HepG2 (cell line): ENCODE measurements around the gene SRSF11. TPM values are rescaled to one million over a fixed set of nuclear protein-coding genes. Genes with fewer than 3 reads are reported as not detected.

Experiments used
- ATAC-seq: fragments of 200-7000 bp; cut with Tn5 transposase; 3 replicates; pipeline ENCODE4 v1.9.1; 2020; ENCODE audit warnings: mild to moderate bottlenecking, moderate library complexity
- BruUV-seq: library from RNA; stranded (reverse); fragments of 400-500 nt; replicated peaks from 2 replicates; lab custom pipeline; 2021; lab: Mats Ljungman, UMichigan
- CTCF ChIA-PET: fragments of 300-600 bp; formaldehyde crosslinking; extraction: SDS; loops from one replicate; lab custom pipeline; 2021; ENCODE audit warnings: low total read pairs, inconsistent platforms, low intra/inter-chr PET ratio; lab: Yijun Ruan, JAX
- POLR2A ChIA-PET: fragments of 350-600 bp; sonication (Branson Sonifier 250); formaldehyde crosslinking; loops from one replicate; lab custom pipeline; 2020; ENCODE audit warnings: antibody characterized with exemption, inconsistent platforms; lab: Yijun Ruan, JAX
- DNase-seq: peaks from one replicate; pipeline ENCODE4 v3.0.0-alpha.2; 2015; ENCODE audit warnings: low spot score
- FAIRE-seq: peaks from 3 replicates; lab custom pipeline; 2011; peaks lifted over from hg19 to GRCh38; lab: Jason Lieb, UNC
- H2AFZ ChIP-seq: one replicate; pipeline ENCODE4 v1.6.1; 2011; ENCODE audit warnings: low read length, inconsistent platforms
- H3K27ac ChIP-seq: fragments of 300-600 bp; 3 replicates; pipeline ENCODE4 v1.8.0; 2011; ENCODE audit warnings: mixed run types, mild to moderate bottlenecking, mixed read lengths, low read length, inconsistent platforms; ENCODE audit not compliant: insufficient read depth; ENCODE audit errors: extremely low read length
- H3K27me3 ChIP-seq, 2 experiments: fragments of 200-600 bp in 1 of 2; 2 replicates in 1 of 2; 3 replicates in 1 of 2; pipeline versions ENCODE4 v1.6.0 to v1.8.0; 2011; ENCODE audit warnings: low read length in 2 of 2, mild to moderate bottlenecking in 2 of 2, moderate library complexity in 2 of 2, inconsistent platforms in 1 of 2; ENCODE audit not compliant: insufficient read depth in 2 of 2, control insufficient read depth in 1 of 2
- H3K36me3 ChIP-seq, 2 experiments: fragments of 200-600 bp in 1 of 2; replicated peaks in 1 of 2; 2 replicates in 1 of 2; 3 replicates in 1 of 2; pipeline versions ENCODE4 v1.5.1 to v1.8.0; 2011; ENCODE audit warnings: low read length in 2 of 2, inconsistent platforms in 1 of 2; ENCODE audit not compliant: insufficient read depth in 2 of 2, control insufficient read depth in 1 of 2
- H3K4me1 ChIP-seq: 2 replicates; pipeline ENCODE4 v1.5.1; 2012; ENCODE audit warnings: low read length, inconsistent platforms; ENCODE audit not compliant: insufficient read depth
- H3K4me2 ChIP-seq: 2 replicates; pipeline ENCODE4 v1.6.0; 2011; ENCODE audit warnings: low read depth, low read length, inconsistent platforms
- H3K4me3 ChIP-seq, 3 experiments: fragments of 200-600 bp in 1 of 3; sonication (generic), shearing (Covaris generic) in 1 of 3; replicated peaks in 1 of 3; 2 replicates each; pipeline ENCODE4 v1.5.1; 2011 to 2016; ENCODE audit warnings: low read length in 3 of 3, inconsistent platforms in 2 of 3, low read depth in 2 of 3, mild to moderate bottlenecking in 2 of 3, control low read depth in 1 of 3, mixed read lengths in 1 of 3; ENCODE audit not compliant: insufficient read depth in 1 of 3
- H3K79me2 ChIP-seq: one replicate; pipeline ENCODE4 v1.6.1; 2011; ENCODE audit warnings: low read length, inconsistent platforms; ENCODE audit not compliant: insufficient read depth
- H3K9ac ChIP-seq: 2 replicates; pipeline ENCODE4 v1.6.0; 2011; ENCODE audit warnings: mild to moderate bottlenecking, low read depth, low read length, inconsistent platforms; ENCODE audit not compliant: insufficient read depth
- H3K9me3 ChIP-seq: 2 replicates; pipeline ENCODE4 v1.5.1; 2012; ENCODE audit warnings: mild to moderate bottlenecking, low read length
- H4K20me1 ChIP-seq: 2 replicates; pipeline ENCODE4 v1.6.0; 2011; ENCODE audit warnings: inconsistent platforms, mild to moderate bottlenecking, low read length, moderate library complexity; ENCODE audit not compliant: insufficient read depth
- AHR ChIP-seq: IDR thresholded peaks from 2 replicates; pipeline ENCODE4 v1.6.1; 2018; ENCODE audit warnings: missing genetic modification reagents, missing compliant biosample characterization
- GMEB2 ChIP-seq: IDR thresholded peaks from 2 replicates; pipeline ENCODE4 v1.6.1; 2016; ENCODE audit warnings: missing biosample characterization, missing genetic modification reagents, low read depth
- RXRB ChIP-seq: IDR thresholded peaks from 2 replicates; pipeline ENCODE4 v1.6.1; 2016; ENCODE audit warnings: borderline replicate concordance, missing genetic modification reagents, missing compliant biosample characterization
- SOX13 ChIP-seq, 3 experiments: fragments of 450-650 bp in 1 of 3; sonication (generic) in 1 of 3; formaldehyde crosslinking in 1 of 3; IDR thresholded peaks in 2 of 3; conservative IDR thresholded peaks in 1 of 3; 2 replicates each; pipeline versions ENCODE4 v1.5.0 to v1.6.1; 2016 to 2020; ENCODE audit warnings: antibody characterized with exemption in 1 of 3, mild to moderate bottlenecking in 1 of 3, missing compliant biosample characterization in 1 of 3, missing genetic modification reagents in 1 of 3, moderate library complexity in 1 of 3
- SUZ12 ChIP-seq: fragments of 150-350 bp; IDR thresholded peaks from 2 replicates; pipeline ENCODE4 v1.6.1; 2014; ENCODE audit warnings: low read depth, low read length
- ZNF260 ChIP-seq: sonication (generic); formaldehyde crosslinking; IDR thresholded peaks from 2 replicates; pipeline ENCODE4 v1.4.0; 2020; ENCODE audit warnings: missing genetic modification reagents, low read depth, mild to moderate bottlenecking, borderline replicate concordance
- WGBS: methylation state at CpG from one replicate; pipeline ENCODE4 v1.1.6; 2017; ENCODE audit warnings: low lambda C conversion rate; 5-methylcytosine and 5-hydroxymethylcytosine counted together
- in situ Hi-C: cut with HindIII; loops from 2 replicates; pipeline ENCODE4 v1.10.0; 2017; ENCODE audit warnings: low pct_unique_long_range_greater_than_20kb; ENCODE audit not compliant: extremely low pct_ligation_motif_present
- intact Hi-C: fragments of 100-400 bp; cut with micrococcal nuclease; formaldehyde crosslinking; loops from one replicate; pipeline ENCODE4 v1.10.0; 2022; ENCODE audit not compliant: unreplicated experiment
- polyA plus RNA-seq, 8 experiments: library from polyadenylated mRNA; depleted of rRNA in 3 of 8; stranded (reverse) in 7 of 8; unstranded in 1 of 8; fragments of >200 nt; fragmentation: Illumina TruSeq in 4 of 8; extraction: Trizol in 4 of 8; gene quantifications; 2 replicates each; pipeline versions ENCODE4 v1.2.1 to v1.2.3, GENCODE V29; 2011 to 2016; ENCODE audit warnings: low read depth in 4 of 8, missing spikeins in 1 of 8, mixed read lengths in 1 of 8; ENCODE audit not compliant: insufficient read depth in 1 of 8
- total RNA-seq, 5 experiments: library from RNA; depleted of rRNA; stranded (reverse); fragments of >200 nt; fragmentation: Illumina TruSeq; extraction: Trizol; gene quantifications; 2 replicates each; pipeline ENCODE4 v1.2.3, GENCODE V29; 2016; ENCODE audit warnings: low read depth in 1 of 5
- TF ChIP-seq, protein P1 (sequence below): sonication (generic); formaldehyde crosslinking; IDR thresholded peaks from 2 replicates; pipeline ENCODE4 v1.5.1; 2020; ENCODE audit warnings: missing genetic modification reagents, mild to moderate bottlenecking, borderline replicate concordance
- TF ChIP-seq, protein P2 (sequence below): sonication (generic); formaldehyde crosslinking; IDR thresholded peaks from 2 replicates; pipeline ENCODE4 v1.8.0; 2022; ENCODE audit warnings: missing genetic modification reagents, mild to moderate bottlenecking, inconsistent platforms, borderline replicate concordance

The SRSF11 gene
- total and polyA plus RNA-seq, 2 of the 13 experiments (the other 11 are each of a cell fraction or from before 2014, with no cell fraction given): 118 to 381 TPM

DNA sequence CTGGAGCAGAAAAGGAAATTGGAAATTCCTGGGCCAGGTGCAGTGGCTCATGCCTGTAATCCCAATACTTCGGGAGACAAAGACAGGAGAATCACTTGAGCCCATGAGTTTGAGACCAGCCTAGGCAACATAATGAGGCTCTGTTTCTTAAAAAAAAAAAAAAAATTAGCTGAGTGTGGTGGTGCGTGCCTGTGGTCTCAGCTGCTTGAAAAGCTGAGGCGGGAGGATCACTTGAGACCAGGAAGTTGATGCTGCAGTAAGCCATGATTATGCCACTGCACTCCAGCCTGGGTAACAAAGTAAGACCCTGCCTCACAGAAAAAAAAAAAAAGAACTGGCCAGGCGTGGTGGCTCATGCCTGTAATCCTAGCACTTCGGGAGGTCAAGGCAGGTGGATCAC is 56.7 kb downstream of the SRSF11 start:
- no peak for ATAC-seq
- no peak for FAIRE-seq
- Histone ChIP-seq H3K9ac (no peak overlapping the region), H4K20me1 (no peaks in the 10 kb centered on the region), H3K27me3 (no peaks in the 10 kb centered on the region), H3K36me3 (peaks cover 0 to 13% of the 10 kb centered on the region in 2 experiments; a peak in 2 of 5 replicates), H3K4me2 (no peak overlapping the region), H3K79me2 (no peaks in the 10 kb centered on the region), H3K4me3 (no peak overlapping the region), H2AFZ (no peak overlapping the region), H3K4me1 (no peaks in the 10 kb centered on the region), H3K9me3 (no peaks in the 10 kb centered on the region), H3K27ac (no peak overlapping the region)
- intact Hi-C loops (no loop called here), in situ Hi-C loops (no loop called here)
- no TSS peak for BruUV-seq
- no peak for DNase-seq
- CTCF ChIA-PET: no interaction called here
- POLR2A ChIA-PET: no interaction called here
- TF ChIP-seq ZNF260 (CRISPR knock-in tag) (no peak), RXRB (CRISPR knock-in tag) (no peak), SOX13 (IDR thresholded peaks at IDR 0.05) (no peak), SOX13 (CRISPR knock-in tag; conservative IDR thresholded peaks at IDR 0.05 in 1 of 2, IDR thresholded peaks at IDR 0.05 in 1 of 2) (no peak), AHR (CRISPR knock-in tag) (no peak), SUZ12 (no peak), GMEB2 (CRISPR knock-in tag) (no peak)
- TF ChIP-seq, protein P1, sequence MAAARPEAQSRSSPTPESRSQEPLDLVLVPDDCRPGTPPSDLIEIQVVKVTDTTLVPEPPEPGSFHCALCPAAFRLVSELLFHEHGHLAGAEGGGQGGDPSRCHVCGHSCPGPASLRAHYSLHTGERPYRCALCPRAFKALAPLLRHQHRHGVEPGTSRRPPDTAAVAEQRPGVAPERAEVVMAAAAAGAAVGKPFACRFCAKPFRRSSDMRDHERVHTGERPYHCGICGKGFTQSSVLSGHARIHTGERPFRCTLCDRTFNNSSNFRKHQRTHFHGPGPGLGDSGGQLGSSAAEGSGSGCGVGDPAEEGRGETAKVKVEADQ (CRISPR knock-in tag): no peak
- TF ChIP-seq, protein P2, sequence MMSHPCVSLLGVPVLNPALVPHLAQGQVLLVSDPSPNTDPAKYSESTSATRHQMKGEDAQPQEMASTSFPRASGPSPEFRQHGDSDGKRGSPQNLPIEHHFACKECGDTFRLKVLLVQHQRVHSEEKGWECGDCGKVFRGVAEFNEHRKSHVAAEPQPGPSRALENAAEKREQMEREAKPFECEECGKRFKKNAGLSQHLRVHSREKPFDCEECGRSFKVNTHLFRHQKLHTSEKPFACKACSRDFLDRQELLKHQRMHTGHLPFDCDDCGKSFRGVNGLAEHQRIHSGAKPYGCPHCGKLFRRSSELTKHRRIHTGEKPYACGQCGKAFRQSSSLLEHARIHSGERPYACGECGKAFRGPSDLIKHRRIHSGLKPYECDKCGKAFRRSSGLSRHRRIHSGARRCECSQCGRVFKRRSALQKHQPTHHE (CRISPR knock-in tag): no peak
- WGBS: 99% methylated on average over 5 of the region's 5 CpGs
